Endothelial cell of umbilical vein (primary cell): ENCODE measurements around the gene NDUFAF2. TPM values are rescaled to one million over a fixed set of nuclear protein-coding genes. Genes with fewer than 3 reads are reported as not detected.
"Not testable (repeated sequence)": the region's sequence is repeated elsewhere in the genome, so short reads cannot be mapped to it uniquely, and the experiment has no call there.

Experiments
- BruUV-seq: library from RNA; stranded (reverse); fragments of 400-500 nt; replicated peaks from 2 replicates; lab custom pipeline; 2021; lab: Mats Ljungman, UMichigan
- CTCF ChIA-PET: fragments of 300-600, 350-600 bp; sonication (Branson Sonifier 250); formaldehyde crosslinking; loops from one replicate; lab custom pipeline; 2021; ENCODE audit warnings: antibody characterized with exemption, inconsistent platforms; lab: Charles Lee
- POLR2A ChIA-PET: fragments of 300-600, 350-600 bp; sonication (Branson Sonifier 250); formaldehyde crosslinking; loops from one replicate; lab custom pipeline; 2021; ENCODE audit warnings: antibody characterized with exemption, inconsistent platforms; lab: Charles Lee
- DNase-seq: peaks from one replicate; pipeline ENCODE4 v3.0.0-alpha.2; 2011; ENCODE audit warnings: low read depth, low spot score
- FAIRE-seq: peaks from 2 replicates; lab custom pipeline; 2011; peaks lifted over from hg19 to GRCh38; lab: Jason Lieb, UNC
- H2AFZ ChIP-seq: 2 replicates; pipeline ENCODE4 v1.6.0; 2012; ENCODE audit warnings: low read depth, low read length, control low read depth, inconsistent platforms
- H3K27ac ChIP-seq: 2 replicates; pipeline ENCODE4 v1.5.1; 2011; ENCODE audit warnings: low read depth, mild to moderate bottlenecking, control low read depth, low read length, moderate library complexity; ENCODE audit not compliant: insufficient read depth
- H3K27me3 ChIP-seq, 2 experiments: 2 replicates each; pipeline versions ENCODE4 v1.6.0 to v1.6.1; 2011; ENCODE audit warnings: low read length in 2 of 2, mixed read lengths in 1 of 2; ENCODE audit not compliant: control insufficient read depth in 2 of 2, insufficient read depth in 2 of 2
- H3K36me3 ChIP-seq, 2 experiments: 2 replicates in 1 of 2; 3 replicates in 1 of 2; pipeline ENCODE4 v1.5.1; 2011; ENCODE audit warnings: low read length in 2 of 2, mild to moderate bottlenecking in 1 of 2, moderate library complexity in 1 of 2; ENCODE audit not compliant: control insufficient read depth in 2 of 2, insufficient read depth in 2 of 2; ENCODE audit errors: extremely low read depth in 1 of 2
- H3K4me1 ChIP-seq: 3 replicates; pipeline ENCODE4 v1.5.1; 2011; ENCODE audit warnings: mild to moderate bottlenecking, low read length; ENCODE audit not compliant: control insufficient read depth, insufficient read depth; ENCODE audit errors: extremely low read depth
- H3K4me2 ChIP-seq: 2 replicates; pipeline ENCODE4 v1.6.1; 2011; ENCODE audit warnings: low read length, control low read depth, mixed read lengths; ENCODE audit not compliant: insufficient read depth
- H3K4me3 ChIP-seq, 3 experiments: fragments of 200-600 bp in 1 of 3; sonication (generic), shearing (Covaris generic) in 1 of 3; replicated peaks in 1 of 3; 2 replicates each; pipeline ENCODE4 v1.5.1; 2011 to 2016; ENCODE audit warnings: control low read depth in 3 of 3, low read length in 3 of 3, mild to moderate bottlenecking in 2 of 3, inconsistent platforms in 1 of 3, low read depth in 1 of 3, moderate library complexity in 1 of 3; ENCODE audit not compliant: insufficient read depth in 1 of 3
- H3K79me2 ChIP-seq: 2 replicates; pipeline ENCODE4 v1.6.0; 2012; ENCODE audit warnings: low read length, inconsistent platforms; ENCODE audit not compliant: control insufficient read depth, insufficient read depth
- H3K9ac ChIP-seq: replicated peaks from 2 replicates; pipeline ENCODE3; 2011; ENCODE audit warnings: low read length, control low read depth; ENCODE audit not compliant: insufficient read depth; ENCODE audit errors: extremely low read depth
- H3K9me1 ChIP-seq: replicated peaks from 3 replicates; pipeline ENCODE4 v1.6.0; 2011; ENCODE audit warnings: mild to moderate bottlenecking, low read length; ENCODE audit not compliant: control insufficient read depth, insufficient read depth; ENCODE audit errors: extremely low read depth
- H3K9me3 ChIP-seq: replicated peaks from 2 replicates; pipeline ENCODE4 v1.5.1; 2012; ENCODE audit warnings: low read length, inconsistent platforms; ENCODE audit not compliant: control insufficient read depth, insufficient read depth
- H4K20me1 ChIP-seq: replicated peaks from 2 replicates; pipeline ENCODE3; 2011; ENCODE audit warnings: mild to moderate bottlenecking, low read length; ENCODE audit not compliant: control insufficient read depth, insufficient read depth; ENCODE audit errors: extremely low read depth
- CTCF ChIP-seq, 2 donors: IDR thresholded peaks; 1 replicate in 1 of 2; 2 replicates in 1 of 2; pipeline ENCODE4 v1.5.1; 2011; ENCODE audit warnings: low read length in 2 of 2, mild to moderate bottlenecking in 2 of 2, moderate library complexity in 2 of 2, control low read depth in 1 of 2, inconsistent platforms in 1 of 2, low read depth in 1 of 2; ENCODE audit not compliant: insufficient read depth in 1 of 2; ENCODE audit errors: extremely low read depth in 1 of 2
- MAX ChIP-seq: IDR thresholded peaks from 2 replicates; pipeline ENCODE4 v1.6.1; 2011; ENCODE audit not compliant: insufficient read depth, insufficient read length
- dilution Hi-C: fragments of 300-500 bp; cut with MboI; formaldehyde crosslinking; loops from one replicate; pipeline ENCODE4 v1.15.0; 2019; ENCODE audit warnings: low sequenced_read_pairs; ENCODE audit not compliant: extremely low pct_ligation_motif_present
- intact Hi-C: fragments of 100-400 bp; cut with micrococcal nuclease; formaldehyde crosslinking; loops from one replicate; pipeline ENCODE4 v1.10.0; 2022
- polyA plus RNA-seq, 4 experiments: library from polyadenylated mRNA; depleted of rRNA in 3 of 4; stranded (reverse) in 3 of 4; unstranded in 1 of 4; fragments of >200 nt; gene quantifications; 2 replicates each; pipeline versions ENCODE4 v1.2.1 to v1.2.3, GENCODE V29; 2011 to 2012; ENCODE audit warnings: missing spikeins in 1 of 4
- total RNA-seq: library from RNA; stranded (reverse); gene quantifications from 2 replicates; pipeline ENCODE4 v1.2.3, GENCODE V29; 2021

NDUFAF2 gene
- total and polyA plus RNA-seq, 2 donors (not counting 3 experiments of a cell fraction or from before 2014, with no cell fraction given) = 10.7 to 39.9 TPM

DNA sequence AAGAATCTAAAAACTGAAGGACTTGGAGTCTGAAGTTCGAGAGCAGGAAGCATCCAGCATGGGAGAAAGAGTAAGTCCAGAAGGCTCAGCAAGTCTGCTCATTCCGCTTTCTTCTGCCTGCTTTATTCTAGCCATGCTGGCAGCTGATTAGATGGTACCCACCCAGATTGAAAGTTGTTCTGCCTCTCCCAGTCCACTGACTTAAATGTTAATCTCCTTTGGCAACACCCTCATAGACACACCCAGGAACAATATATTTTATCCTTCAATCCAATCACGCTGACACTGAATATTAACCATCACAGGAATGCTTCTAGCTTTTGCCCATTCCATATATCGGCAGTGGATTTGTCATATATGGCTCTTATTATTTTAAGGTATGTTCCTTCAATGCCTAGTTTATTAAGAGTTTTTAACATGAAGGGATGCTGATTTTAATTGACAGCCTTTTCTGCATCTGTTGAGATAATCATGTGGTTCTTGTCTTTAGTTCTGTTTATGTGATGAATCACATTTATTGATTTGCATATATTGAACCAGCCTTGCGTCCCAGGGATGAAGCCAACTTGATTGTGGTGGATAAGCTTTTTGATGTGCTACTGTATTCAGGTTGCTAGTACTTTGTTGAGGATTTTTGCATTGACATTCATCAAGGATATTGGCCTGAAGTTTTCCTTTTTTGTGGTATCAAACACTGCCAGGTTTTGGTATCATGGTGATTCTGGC, 148.2 kb downstream of the NDUFAF2 start:
- H3K27me3 ChIP-seq, H3K27ac ChIP-seq, H3K36me3 ChIP-seq, POLR2A ChIA-PET, H3K9me1 ChIP-seq, H3K4me3 ChIP-seq, dilution Hi-C loops, H2AFZ ChIP-seq, H3K4me2 ChIP-seq, FAIRE-seq, H3K79me2 ChIP-seq, BruUV-seq, intact Hi-C loops, H3K9ac ChIP-seq, H3K9me3 ChIP-seq, H3K4me1 ChIP-seq, H4K20me1 ChIP-seq, DNase-seq: not testable (repeated sequence)
- CTCF ChIA-PET = interaction anchor here (0.6 kb wide), 1 partner anchor 162 kb away, joined by 3 read pairs; no protein-coding TSS in a partner anchor

DNA sequence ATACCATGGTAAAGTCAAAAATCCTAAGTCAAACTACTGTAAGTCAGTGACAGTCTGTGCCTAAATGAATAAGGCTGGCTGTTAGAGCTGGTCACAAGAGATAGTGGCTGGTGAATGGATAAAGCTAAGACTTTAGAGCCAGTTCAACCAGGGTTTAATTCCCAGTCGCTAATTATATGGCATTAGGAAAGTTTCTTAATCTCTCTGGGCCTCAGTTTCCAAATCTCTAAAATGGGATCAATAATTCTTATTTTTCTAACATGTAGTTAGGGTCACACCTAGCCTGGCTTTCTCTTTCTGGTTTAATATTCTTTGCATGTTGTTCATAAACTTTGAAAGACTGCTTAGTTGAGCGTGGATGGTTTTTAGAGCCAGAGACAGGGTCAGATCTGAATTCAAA, 152.5 kb downstream of the NDUFAF2 start:
- intact Hi-C loops = no loop called here
- ChIA-PET CTCF (no interaction called here), POLR2A (no interaction called here)
- DNase-seq (no peak), FAIRE-seq (no peak)
- no peak overlapping the region for H2AFZ ChIP-seq
- H3K9ac ChIP-seq = no peak overlapping the region
- no peaks in the 10 kb centered on the region for H3K9me1 ChIP-seq
- no peak for TF ChIP-seq MAX
- TF ChIP-seq CTCF (IDR thresholded peaks at IDR 0.05; ENCODE audit: extremely low read depth in 1 of 2, insufficient read depth in 1 of 2, low read depth in 1 of 2, low read length in 2 of 2) = no peak
- dilution Hi-C loops = no loop called here
- H3K4me1 ChIP-seq = peaks cover 2% of the 10 kb centered on the region
- H3K79me2 ChIP-seq = no peaks in the 10 kb centered on the region
- no peaks in the 10 kb centered on the region for H4K20me1 ChIP-seq
- no peak overlapping the region for H3K4me2 ChIP-seq
- H3K36me3 ChIP-seq = no peaks in the 10 kb centered on the region
- H3K27ac ChIP-seq = no peak overlapping the region
- no TSS peak for BruUV-seq
- H3K9me3 ChIP-seq = no peaks in the 10 kb centered on the region
- H3K27me3 ChIP-seq = no peaks in the 10 kb centered on the region
- H3K4me3 ChIP-seq = no peak overlapping the region
